GM06990 (cell line): ENCODE results near the gene MTCL1.

ENCODE experiments used
- DNase-seq: peaks from one replicate; pipeline ENCODE4 v3.0.0-alpha.2; 2011; ENCODE audit not compliant: insufficient read length; ENCODE audit errors: extremely low read depth
- H3K27me3 ChIP-seq: replicated peaks from 2 replicates; pipeline ENCODE4 v1.6.0; 2011; ENCODE audit warnings: low read length; ENCODE audit not compliant: control insufficient read depth, insufficient read depth
- H3K36me3 ChIP-seq: 2 replicates; pipeline ENCODE4 v1.5.1; 2011; ENCODE audit warnings: low read length; ENCODE audit not compliant: control insufficient read depth, insufficient read depth
- H3K4me3 ChIP-seq: replicated peaks from 2 replicates; pipeline ENCODE4 v1.5.1; 2011; ENCODE audit warnings: low read depth, mild to moderate bottlenecking, control low read depth, low read length
- TF ChIP-seq, protein P1 (sequence below): IDR thresholded peaks from 2 replicates; pipeline ENCODE4 v1.5.1; 2011; ENCODE audit warnings: low read length, control low read depth, mild to moderate bottlenecking, inconsistent platforms; ENCODE audit not compliant: insufficient read depth, poor library complexity, severe bottlenecking

The MTCL1 gene

DNA sequence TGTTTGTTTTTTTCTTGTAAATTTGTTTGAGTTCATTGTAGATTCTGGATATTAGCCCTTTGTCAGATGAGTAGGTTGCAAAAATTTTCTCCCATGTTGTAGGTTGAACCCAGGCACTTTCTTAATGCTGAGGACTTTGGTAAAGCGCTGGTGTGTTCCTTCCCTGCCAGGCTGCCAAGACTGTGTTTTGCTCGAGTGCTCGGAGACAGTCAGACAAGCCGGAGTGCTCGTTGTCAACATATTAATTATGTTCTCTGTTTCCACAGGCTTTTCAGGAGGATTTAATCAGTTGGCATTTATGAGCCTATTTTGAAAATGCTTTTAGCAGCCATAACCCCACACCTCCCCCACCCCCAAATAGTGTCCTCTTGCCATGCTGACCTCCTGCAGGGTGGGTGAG is 6.4 kb downstream of the MTCL1 start:
- no peak overlapping the region for H3K4me3 ChIP-seq
- H3K36me3 ChIP-seq = no peaks in the 10 kb centered on the region
- no peaks in the 10 kb centered on the region; the same call in none of the 2 replicates for H3K27me3 ChIP-seq
- DNase-seq = no peak
- TF ChIP-seq, protein P1, sequence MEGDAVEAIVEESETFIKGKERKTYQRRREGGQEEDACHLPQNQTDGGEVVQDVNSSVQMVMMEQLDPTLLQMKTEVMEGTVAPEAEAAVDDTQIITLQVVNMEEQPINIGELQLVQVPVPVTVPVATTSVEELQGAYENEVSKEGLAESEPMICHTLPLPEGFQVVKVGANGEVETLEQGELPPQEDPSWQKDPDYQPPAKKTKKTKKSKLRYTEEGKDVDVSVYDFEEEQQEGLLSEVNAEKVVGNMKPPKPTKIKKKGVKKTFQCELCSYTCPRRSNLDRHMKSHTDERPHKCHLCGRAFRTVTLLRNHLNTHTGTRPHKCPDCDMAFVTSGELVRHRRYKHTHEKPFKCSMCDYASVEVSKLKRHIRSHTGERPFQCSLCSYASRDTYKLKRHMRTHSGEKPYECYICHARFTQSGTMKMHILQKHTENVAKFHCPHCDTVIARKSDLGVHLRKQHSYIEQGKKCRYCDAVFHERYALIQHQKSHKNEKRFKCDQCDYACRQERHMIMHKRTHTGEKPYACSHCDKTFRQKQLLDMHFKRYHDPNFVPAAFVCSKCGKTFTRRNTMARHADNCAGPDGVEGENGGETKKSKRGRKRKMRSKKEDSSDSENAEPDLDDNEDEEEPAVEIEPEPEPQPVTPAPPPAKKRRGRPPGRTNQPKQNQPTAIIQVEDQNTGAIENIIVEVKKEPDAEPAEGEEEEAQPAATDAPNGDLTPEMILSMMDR = no peak

DNA sequence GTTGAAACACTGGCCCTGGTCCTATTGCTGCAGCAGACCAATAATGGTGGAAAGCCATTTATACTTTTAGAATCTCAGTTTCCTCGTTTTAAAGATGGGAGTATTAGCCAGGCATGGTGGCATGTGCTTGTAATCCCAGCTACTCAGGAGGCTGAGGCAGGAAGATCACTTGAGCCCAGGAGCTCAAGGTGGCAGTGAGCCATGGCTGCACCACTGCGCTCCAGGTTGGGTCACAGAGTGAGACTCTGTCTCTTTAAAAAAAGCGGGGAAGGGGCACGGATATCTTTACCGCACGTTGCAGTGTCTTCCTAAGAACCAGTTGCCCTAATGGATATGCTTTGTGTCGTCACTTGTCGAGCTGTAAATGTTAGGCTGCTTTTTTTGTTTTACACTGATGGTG is 8.3 kb downstream of the MTCL1 start:
- no peaks in the 10 kb centered on the region; the same call in 1 of the 2 replicates for H3K27me3 ChIP-seq
- TF ChIP-seq, protein P1 = no peak
- no peak for DNase-seq

DNA sequence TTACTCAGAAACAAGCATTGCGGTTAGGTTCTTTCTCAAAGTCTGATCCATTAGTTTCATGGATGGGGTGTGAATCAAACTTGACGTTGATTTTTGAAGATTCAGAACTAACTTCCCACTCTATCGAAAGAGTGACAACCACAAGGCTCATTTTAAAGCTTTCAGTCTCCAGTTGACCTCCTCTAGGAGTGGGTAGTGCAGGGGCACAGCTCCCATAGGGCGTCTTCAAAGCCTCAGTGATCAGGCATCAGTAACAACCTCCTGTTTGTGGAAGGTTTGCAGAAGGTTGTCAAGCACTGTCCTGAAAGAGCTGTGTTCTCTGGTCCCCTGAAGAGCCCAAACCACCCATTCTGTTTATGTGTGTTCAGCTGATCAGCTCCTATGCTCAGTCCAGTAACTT is 10.2 kb downstream of the MTCL1 start:
- H3K36me3 ChIP-seq = no peaks in the 10 kb centered on the region
- no peaks in the 10 kb centered on the region; the same call in 1 of the 2 replicates for H3K27me3 ChIP-seq
- H3K4me3 ChIP-seq = no peak overlapping the region
- no peak for DNase-seq
- TF ChIP-seq, protein P1 = no peak

More for the DNA sequence above, 8.3 kb downstream of the MTCL1 start:
- Histone ChIP-seq H3K4me3 (no peak overlapping the region), H3K36me3 (no peaks in the 10 kb centered on the region)

DNA sequence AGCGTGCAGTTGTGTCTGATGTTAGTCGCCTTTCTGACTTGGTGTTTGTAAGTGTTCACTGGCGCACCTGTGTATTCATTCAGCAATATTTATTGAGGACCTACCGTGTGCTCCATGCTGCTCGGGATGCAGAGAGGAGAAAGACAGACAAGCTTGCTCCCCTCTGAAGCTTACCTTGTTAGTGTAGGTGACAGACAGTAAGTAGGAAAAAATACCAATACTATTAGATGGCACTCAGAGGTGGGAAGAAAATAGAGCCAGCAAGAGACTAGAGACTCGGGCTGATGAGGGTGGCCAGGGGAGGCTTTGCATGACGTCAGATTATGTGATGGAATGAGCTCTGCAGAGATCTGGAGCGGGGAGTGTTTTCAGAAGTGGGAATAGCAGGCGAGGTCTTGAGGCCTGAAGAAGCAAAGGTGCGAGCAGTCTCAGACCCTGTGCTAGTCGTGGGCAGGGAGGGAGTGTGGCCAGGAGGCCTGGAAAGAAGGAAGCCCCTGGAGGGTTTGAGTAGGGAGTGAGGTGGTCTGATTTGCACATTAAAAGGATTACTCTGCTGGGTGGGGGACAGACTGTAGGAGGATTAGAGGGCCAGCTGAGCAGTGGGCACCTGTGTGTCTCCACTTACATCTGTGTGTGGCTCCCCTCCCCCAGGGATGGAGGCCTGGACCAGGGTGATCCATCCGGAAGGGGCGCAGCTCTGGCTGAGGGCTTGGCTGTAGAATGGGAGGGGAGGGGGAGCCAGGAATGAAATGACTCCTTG is 11.8 kb downstream of the MTCL1 start:
- TF ChIP-seq, protein P1 = no peak
- no peak overlapping the region for H3K4me3 ChIP-seq
- H3K36me3 ChIP-seq = no peaks in the 10 kb centered on the region
- DNase-seq = no peak
- H3K27me3 ChIP-seq = no peaks in the 10 kb centered on the region; the same call in 1 of the 2 replicates

DNA sequence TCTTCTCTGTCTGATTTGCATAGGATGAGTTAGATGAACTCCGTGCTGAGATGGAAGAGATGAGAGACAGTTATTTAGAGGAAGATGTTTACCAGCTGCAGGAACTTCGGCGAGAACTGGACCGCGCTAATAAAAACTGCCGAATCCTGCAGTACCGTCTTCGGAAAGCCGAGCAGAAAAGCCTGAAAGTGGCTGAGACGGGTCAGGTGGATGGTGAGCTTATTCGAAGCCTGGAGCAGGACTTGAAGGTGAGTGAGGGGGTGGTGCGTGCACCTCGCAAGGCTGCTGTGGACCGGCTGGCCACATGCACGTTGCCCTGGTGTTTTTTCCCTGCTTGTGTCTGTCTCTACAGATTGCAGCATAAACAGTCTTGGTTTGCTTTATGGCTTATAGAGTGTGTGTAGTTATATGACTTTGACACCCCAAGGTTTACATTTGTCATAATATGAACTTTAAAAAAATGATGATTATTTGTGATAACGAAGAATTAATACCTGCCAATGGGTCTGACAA is 13.1 kb downstream of the MTCL1 start:
- DNase-seq = no peak
- Histone ChIP-seq H3K4me3 (no peak overlapping the region), H3K36me3 (no peaks in the 10 kb centered on the region), H3K27me3 (no peaks in the 10 kb centered on the region; the same call in 1 of the 2 replicates)
- TF ChIP-seq, protein P1 = no peak

DNA sequence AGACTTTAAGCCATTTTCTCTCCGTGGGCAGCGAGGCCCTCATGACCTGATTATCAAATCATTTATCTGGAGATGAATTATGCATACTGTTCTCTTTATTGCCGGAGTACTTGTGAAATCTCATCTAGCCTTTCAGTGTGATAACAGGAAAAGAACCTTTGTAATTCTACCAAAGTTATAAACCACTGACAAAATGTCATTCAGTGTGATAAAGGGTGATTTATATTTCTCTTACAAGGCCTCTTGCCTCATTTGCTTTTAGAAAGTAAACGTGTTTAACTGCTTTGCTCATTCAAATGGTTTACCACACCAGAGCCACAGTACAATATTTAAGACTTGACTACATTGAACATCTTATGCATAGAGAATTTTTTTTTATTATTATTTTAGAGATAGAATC is 13.8 kb downstream of the MTCL1 start:
- TF ChIP-seq, protein P1 = no peak
- no peak for DNase-seq
- Histone ChIP-seq H3K4me3 (no peak overlapping the region), H3K27me3 (no peaks in the 10 kb centered on the region; the same call in 1 of the 2 replicates), H3K36me3 (no peaks in the 10 kb centered on the region)
